Transverse colon (tissue), 4 donors: ENCODE results near the gene ANKS1B. TPM values are rescaled to one million over a fixed set of nuclear protein-coding genes. Genes with fewer than 3 reads are reported as not detected.

ENCODE experiments used
- DNase-seq: peaks from one replicate; pipeline ENCODE4 v3.0.0-alpha.2; 2019
- H3K27ac ChIP-seq, 4 donors: fragments of 200-600 bp; sonication (generic); 2 replicates each; pipeline ENCODE4 v1.5.1; 2016 to 2018; ENCODE audit warnings: inconsistent platforms in 4 of 4
- H3K27me3 ChIP-seq: fragments of 200-600 bp; sonication (generic); 2 replicates; pipeline ENCODE4 v1.5.1; 2017; ENCODE audit warnings: inconsistent platforms
- H3K36me3 ChIP-seq, 4 donors: fragments of 200-600 bp; sonication (generic); 2 replicates each; pipeline ENCODE4 v1.5.1; 2017 to 2019; ENCODE audit warnings: inconsistent platforms in 4 of 4
- H3K4me1 ChIP-seq, 4 donors: fragments of 200-600 bp; sonication (generic); 2 replicates each; pipeline ENCODE4 v1.5.1; 2017 to 2020; ENCODE audit warnings: inconsistent platforms in 4 of 4
- H3K4me3 ChIP-seq, 4 donors: fragments of 200-600 bp; sonication (generic); 1 replicate in 1 of 4; 2 replicates in 3 of 4; pipeline versions ENCODE4 v1.5.1 to v1.6.1; 2017 to 2019; ENCODE audit warnings: inconsistent platforms in 4 of 4
- H3K9me3 ChIP-seq, 2 donors: fragments of 200-600 bp; sonication (generic); 2 replicates each; pipeline ENCODE4 v1.5.1; 2017 to 2019; ENCODE audit warnings: inconsistent platforms in 2 of 2
- CTCF ChIP-seq, 5 experiments: fragments of 200-600 bp in 3 of 5; fragments of 450-650 bp in 2 of 5; sonication (generic) in 3 of 5; IDR thresholded peaks; 1 replicate in 2 of 5; 2 replicates in 3 of 5; pipeline ENCODE4 v1.5.1; 2016 to 2017; ENCODE audit warnings: antibody characterized with exemption in 5 of 5, inconsistent platforms in 3 of 5, mild to moderate bottlenecking in 2 of 5, moderate library complexity in 1 of 5
- EP300 ChIP-seq: sonication (generic); formaldehyde crosslinking; IDR thresholded peaks from one replicate; pipeline ENCODE4 v1.6.1; 2017; ENCODE audit warnings: antibody characterized with exemption, low read depth
- POLR2A ChIP-seq: fragments of 450-650 bp; IDR thresholded peaks from one replicate; pipeline ENCODE4 v1.6.1; 2016; ENCODE audit warnings: antibody characterized with exemption, mild to moderate bottlenecking, moderate library complexity
- POLR2AphosphoS5 ChIP-seq, 3 donors: sonication (generic); formaldehyde crosslinking; IDR thresholded peaks; one replicate each; pipeline ENCODE4 v1.6.1; 2016; ENCODE audit warnings: antibody characterized with exemption in 3 of 3
- WGBS, 2 donors: methylation state at CpG; one replicate each; pipeline ENCODE4 v1.1.5; 2018; ENCODE audit warnings: low coverage in 1 of 2; 5-methylcytosine and 5-hydroxymethylcytosine counted together
- in situ Hi-C, 4 donors: fragments of 200-750 bp; cut with MboI; loops; one replicate each; pipeline versions ENCODE4 v1.15.0 to v1.15.1; 2017; ENCODE audit warnings: low sequenced_read_pairs in 3 of 4, low pct_ligation_motif_present in 1 of 4, low pct_unique_long_range_greater_than_20kb in 1 of 4
- intact Hi-C: fragments of 100-400 bp; cut with DNase I; formaldehyde crosslinking; loops from one replicate; pipeline ENCODE4 v1.15.1; 2023; ENCODE audit warnings: low total_unique reads
- total RNA-seq, 4 donors: library from RNA; depleted of rRNA; stranded (reverse); fragments of >200 nt; gene quantifications; one replicate each; pipeline ENCODE4 v1.1.0, GENCODE V29; 2016

ANKS1B gene
- total RNA-seq, 4 donors from 2014 or later: 1.4 to 6.4 (median 3.5) TPM; not detected in 1

GRCh38 chr12:99093166-99093565 is 891.6 kb downstream of the ANKS1B start:
- 50% methylated on average over 3 of the region's 3 CpGs; no CpG with 5 or more reads in 1 of the 2 donors for WGBS, 2 donors

GRCh38 chr12:99092100-99092851 is 892.5 kb downstream of the ANKS1B start:
- DNase-seq: no peak
- in situ Hi-C loops (no loop called here), intact Hi-C loops (no loop called here)
- 64 to 72% methylated on average over 3 to 9 of the region's 9 CpGs for WGBS, 2 donors
- TF ChIP-seq CTCF (IDR thresholded peaks at IDR 0.05) (no peak), POLR2AphosphoS5 (IDR thresholded peaks at IDR 0.05) (no peak), POLR2A (no peak), EP300 (no peak)
- no peaks in the 10 kb centered on the region for H3K9me3 ChIP-seq
- H3K27me3 ChIP-seq: no peaks in the 10 kb centered on the region
- H3K27ac ChIP-seq: no peak overlapping the region
- no peak overlapping the region for H3K4me3 ChIP-seq
- no peaks in the 10 kb centered on the region for H3K36me3 ChIP-seq
- no peaks in the 10 kb centered on the region for H3K4me1 ChIP-seq

More at GRCh38 chr12:99093166-99093565, 891.6 kb downstream of the ANKS1B start:
- Histone ChIP-seq H3K27me3 (no peaks in the 10 kb centered on the region), H3K27ac (no peak overlapping the region), H3K4me1 (no peaks in the 10 kb centered on the region), H3K4me3 (no peak overlapping the region), H3K36me3 (no peaks in the 10 kb centered on the region), H3K9me3 (no peaks in the 10 kb centered on the region)
- intact Hi-C loops (no loop called here), in situ Hi-C loops (no loop called here)
- DNase-seq: no peak
- no peak for TF ChIP-seq POLR2A
- no peak for TF ChIP-seq EP300
- no peak for TF ChIP-seq POLR2AphosphoS5 (IDR thresholded peaks at IDR 0.05)
- TF ChIP-seq CTCF (IDR thresholded peaks at IDR 0.05): no peak

DNA sequence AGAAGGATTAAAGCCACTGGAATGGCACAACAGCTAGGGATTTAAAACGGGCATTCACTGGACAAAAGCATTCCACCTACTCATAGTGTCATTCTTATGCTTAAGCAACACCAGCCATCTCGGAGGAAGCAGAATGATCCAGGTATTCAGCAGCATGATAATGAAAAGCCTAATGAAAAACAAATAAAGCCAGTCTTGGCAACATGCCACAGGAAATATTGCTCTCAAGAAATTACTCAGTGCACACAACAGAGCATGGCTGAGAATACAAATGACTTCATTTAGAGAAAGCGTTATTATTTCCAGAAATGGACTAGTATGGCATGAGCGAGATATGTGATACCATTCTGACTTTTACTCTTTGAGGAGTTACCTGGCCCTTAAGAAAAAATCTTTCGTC is 897.5 kb downstream of the ANKS1B start:
- no peak overlapping the region for H3K4me3 ChIP-seq
- intact Hi-C loops: no loop called here
- in situ Hi-C loops: no loop called here
- no peak overlapping the region for H3K27ac ChIP-seq
- H3K9me3 ChIP-seq: no peaks in the 10 kb centered on the region
- no peaks in the 10 kb centered on the region for H3K36me3 ChIP-seq
- TF ChIP-seq EP300 (no peak), CTCF (IDR thresholded peaks at IDR 0.05) (no peak), POLR2A (no peak), POLR2AphosphoS5 (IDR thresholded peaks at IDR 0.05) (no peak)
- DNase-seq: no peak
- no peaks in the 10 kb centered on the region for H3K27me3 ChIP-seq
- WGBS, 2 donors: 50 to 62% methylated on average over 5 of the region's 5 CpGs
- H3K4me1 ChIP-seq: no peaks in the 10 kb centered on the region

- no peaks in the 10 kb centered on the region for H3K36me3 ChIP-seq
- H3K4me3 ChIP-seq: no peak overlapping the region
- in situ Hi-C loops: no loop called here
- no peak for TF ChIP-seq POLR2AphosphoS5 (IDR thresholded peaks at IDR 0.05)
- intact Hi-C loops: no loop called here
- no peaks in the 10 kb centered on the region for H3K9me3 ChIP-seq
- WGBS, 2 donors: 89 to 95% methylated on average over 10 to 15 of the region's 15 CpGs
- H3K4me1 ChIP-seq: no peaks in the 10 kb centered on the region
- no peak overlapping the region for H3K27ac ChIP-seq
- DNase-seq: no peak
- H3K27me3 ChIP-seq: no peaks in the 10 kb centered on the region
Observed at GRCh38 chr12:99079811-99080210, 904.9 kb downstream of the ANKS1B start.
